Stimulated activated CD4-positive, alpha-beta T cell treated with anti-CD3 and anti-CD28 coated beads, Interleukin-2, amount 100 ng/mL, for 48 hours (primary cell): Measurements from ENCODE around the gene LPAR4.
"Not testable (repeated sequence)": the region's sequence is repeated elsewhere in the genome, so short reads cannot be mapped to it uniquely, and the experiment has no call there.

Experiments used
- DNase-seq, 2 donors: peaks; one replicate each; pipeline ENCODE4 v3.0.0-alpha.2; 2020

LPAR4 gene, protein sequence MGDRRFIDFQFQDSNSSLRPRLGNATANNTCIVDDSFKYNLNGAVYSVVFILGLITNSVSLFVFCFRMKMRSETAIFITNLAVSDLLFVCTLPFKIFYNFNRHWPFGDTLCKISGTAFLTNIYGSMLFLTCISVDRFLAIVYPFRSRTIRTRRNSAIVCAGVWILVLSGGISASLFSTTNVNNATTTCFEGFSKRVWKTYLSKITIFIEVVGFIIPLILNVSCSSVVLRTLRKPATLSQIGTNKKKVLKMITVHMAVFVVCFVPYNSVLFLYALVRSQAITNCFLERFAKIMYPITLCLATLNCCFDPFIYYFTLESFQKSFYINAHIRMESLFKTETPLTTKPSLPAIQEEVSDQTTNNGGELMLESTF

DNA sequence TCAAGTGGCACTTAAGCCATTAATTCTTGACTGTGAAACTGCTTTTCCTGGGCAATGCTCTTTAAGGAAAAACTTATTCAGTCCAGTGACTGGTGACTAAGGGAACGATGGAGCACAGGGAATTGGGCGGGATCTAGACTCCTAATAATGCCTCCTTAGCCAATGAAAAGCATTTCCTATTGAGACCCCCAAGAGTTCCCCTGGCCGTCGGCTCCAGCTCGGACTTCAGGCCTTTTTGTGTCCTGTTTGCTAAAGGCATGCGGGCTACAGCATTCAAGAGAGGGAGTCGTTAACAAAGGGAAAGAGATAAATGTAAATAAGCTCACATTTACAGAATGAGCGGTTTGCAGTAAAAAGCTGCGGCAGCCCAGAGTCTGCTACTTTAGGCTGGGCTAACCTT, at the start of gene LPAR4:
Gene LPAR4 (plus strand): TSS at position 232 of the 400 bp plus-strand sequence. CDS start 7,150 bp downstream, outside the sequence.
- no peak for DNase-seq

DNA sequence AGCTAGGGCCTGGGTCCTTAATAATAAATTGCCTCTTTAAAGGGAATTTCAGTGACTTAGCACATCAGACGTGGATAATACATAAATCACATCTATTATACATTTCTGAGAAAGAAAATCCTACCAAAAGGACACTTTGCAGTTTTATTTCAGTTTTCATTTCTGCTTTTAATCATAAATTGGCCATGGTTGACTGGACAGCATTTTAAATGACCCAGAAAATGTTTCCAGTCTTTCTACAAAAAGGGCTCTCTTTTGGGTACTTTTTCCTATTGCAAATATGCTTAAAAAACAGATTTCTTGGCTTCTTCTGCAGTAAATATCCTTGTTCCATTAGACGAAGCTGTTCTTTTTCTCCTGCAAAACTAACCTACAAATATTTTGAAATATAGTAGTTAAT, 41.4 kb upstream of the LPAR4 start:
- no peak for DNase-seq

DNA sequence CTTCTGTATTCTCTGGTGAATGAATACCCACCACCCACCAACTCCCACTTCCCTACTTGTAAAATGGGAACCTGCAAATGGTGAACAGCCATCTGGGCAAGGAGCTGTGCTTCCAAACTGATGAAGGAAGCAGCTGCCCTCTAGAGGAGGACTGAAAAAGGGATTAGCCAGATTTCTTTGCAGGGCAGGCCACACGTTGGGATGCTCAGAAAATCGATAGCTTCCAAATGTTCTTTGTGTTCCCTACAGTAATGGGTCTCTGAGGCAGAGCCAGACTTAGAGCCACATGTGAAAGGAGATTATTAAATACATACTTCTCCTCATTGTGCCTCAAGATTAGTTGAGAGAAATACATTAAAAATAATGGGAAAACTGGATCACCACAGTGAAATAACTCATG, 39.3 kb upstream of the LPAR4 start:
- no peak for DNase-seq

DNA sequence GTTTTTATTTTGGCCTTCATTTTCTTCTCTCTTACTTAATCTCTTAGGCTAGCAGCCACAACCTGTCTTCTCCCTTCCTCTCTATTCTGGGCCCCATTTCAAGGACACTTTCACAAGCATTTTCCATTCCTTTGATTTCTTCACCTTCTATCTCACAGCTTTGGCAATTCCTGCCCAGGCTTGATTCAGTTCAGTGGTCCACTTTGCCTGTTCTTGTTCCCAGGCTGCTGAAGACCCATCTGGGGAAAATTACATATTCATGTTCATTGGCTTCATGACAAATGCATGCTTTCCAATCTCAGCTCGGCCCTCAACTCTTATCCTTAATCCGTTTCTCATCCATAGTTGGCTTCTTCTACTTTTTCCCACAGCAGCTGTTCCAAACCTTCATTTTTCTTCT, 38.7 kb upstream of the LPAR4 start:
- DNase-seq, result no peak

DNA sequence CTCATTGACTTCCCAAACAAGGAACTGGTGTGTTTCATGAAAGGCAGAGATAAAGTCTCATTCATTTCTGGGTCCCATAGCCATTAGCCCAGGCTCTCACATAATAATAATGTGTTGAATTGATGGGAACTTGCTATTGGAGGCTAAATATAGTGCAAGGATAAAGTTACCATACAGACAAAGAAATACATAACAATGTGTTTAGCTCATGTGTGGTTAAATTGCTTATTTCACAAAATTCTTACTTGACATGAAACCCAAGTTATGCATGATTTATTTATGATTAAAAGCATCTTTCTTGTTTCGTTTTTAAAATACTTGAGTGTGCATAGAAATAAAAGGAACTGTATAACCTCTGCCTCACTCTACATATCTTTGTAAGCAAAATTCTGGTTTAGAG, 37.3 kb upstream of the LPAR4 start:
- no peak for DNase-seq

DNA sequence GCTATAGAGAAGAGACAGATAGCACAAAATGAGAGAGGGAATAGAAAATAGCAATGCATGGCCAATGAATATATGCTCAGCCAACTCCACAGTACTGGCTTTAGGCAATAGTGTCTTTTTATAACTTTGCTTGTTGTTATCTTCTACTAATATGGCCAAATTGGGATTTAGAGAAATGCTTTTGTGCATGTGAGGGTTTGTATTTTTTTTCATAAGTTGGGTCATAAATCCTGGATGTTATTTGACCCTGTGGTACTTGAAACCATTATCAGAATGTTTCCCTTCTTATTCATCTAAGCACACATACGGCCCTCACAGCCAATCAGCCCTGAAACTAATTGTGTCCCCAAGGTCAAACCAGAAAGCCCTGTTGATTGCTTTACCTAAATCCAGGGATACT, 35.2 kb upstream of the LPAR4 start:
- DNase-seq, result no peak

DNA sequence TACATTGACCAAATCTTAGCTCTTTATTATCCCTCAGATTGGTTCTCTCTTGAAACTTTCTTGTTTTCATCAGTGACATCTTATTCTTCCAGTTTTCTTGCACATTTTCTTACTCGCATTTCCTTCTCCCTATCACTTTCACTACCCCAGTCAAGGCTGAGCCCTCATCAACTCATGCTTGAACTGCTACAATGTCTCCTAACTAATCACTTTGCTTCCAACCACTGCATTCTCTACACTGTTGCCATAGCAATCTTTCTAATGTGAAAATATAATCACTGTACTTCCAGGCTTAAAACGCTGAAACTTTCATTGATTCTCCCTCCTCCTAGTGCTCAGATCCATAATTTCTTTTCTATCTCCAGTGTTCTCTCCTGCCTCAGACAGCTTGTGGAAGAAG, 22.2 kb upstream of the LPAR4 start:
- no peak for DNase-seq

DNA sequence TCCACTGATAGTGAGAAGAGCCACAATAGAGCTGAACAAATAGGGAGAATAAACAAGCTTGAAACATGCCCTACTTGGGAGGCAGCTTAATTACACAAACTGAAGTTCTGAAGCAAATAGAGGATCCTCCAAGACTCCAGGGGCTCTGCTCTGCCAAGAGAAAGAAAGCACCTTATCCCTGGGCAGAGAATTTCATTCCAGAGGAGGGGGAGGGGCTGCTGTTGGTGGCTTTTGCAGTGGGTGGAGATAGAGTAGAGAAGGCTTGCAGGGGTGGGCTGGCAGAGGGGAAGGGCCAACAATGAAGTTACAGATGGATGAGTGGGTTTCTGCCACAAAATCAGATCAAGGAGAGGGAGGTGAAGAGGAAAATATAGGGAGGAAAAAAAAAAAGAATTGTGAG, 1.0 kb upstream of the LPAR4 start:
- no peak for DNase-seq

DNA sequence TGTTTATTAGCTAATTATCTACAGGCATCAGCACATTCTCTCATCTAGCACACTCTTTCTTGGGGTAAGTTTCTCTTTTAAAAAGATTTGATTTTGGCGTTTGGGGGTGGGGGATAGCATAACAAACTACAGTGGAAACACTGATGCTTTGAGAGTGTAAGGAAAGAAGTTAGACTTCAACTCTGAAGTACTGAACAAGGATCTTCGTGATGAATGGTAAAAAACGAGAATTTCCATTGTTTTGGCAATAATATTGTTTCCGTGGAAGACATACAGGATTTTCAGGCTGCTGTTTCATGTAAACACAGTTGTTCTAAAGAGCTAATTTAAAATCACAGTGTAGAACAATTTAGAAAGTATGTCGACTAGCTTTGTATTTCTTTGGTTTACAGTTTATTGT, 451 bp downstream of the LPAR4 start:
- no peak for DNase-seq

DNA sequence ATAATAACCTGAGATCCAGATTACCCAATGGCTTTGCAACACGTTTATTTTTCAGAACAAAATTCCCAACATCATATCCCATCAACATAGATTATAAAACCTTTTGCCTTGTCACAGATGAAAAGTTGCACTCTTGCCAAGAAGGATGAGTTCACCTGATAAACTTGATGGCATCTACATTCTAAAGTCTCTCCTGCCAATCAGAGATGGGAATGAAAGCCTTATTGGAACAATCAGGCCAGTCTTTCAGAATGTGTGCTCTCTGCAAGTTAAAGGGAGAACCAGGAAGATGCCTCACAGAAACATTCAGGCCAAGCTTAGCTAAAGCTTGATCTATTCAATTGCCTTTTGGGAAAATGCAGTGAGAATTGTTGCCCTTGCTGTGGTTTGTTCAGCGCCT, 1.3 kb downstream of the LPAR4 start:
- DNase-seq, result no peak

DNA sequence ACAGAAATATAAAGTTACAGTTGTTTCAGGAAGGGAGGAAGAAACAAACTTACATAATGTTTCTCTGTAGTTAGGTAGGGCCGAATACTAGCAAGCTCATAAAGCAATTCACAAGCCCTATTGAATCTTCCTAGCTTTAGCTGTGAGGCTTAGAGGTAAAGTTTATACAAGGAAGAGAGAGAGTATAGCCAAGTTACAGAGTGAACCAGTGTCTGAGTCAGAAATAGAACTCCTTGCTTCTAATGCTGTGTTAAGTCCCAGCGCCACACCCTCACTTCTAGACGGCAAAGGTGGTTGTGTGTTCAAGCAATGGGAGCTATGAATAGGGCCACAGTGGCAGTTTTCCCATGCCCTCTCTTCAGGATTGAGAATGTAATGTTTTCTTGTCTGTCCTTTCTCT, 6.1 kb downstream of the LPAR4 start:
- no peak for DNase-seq

DNA sequence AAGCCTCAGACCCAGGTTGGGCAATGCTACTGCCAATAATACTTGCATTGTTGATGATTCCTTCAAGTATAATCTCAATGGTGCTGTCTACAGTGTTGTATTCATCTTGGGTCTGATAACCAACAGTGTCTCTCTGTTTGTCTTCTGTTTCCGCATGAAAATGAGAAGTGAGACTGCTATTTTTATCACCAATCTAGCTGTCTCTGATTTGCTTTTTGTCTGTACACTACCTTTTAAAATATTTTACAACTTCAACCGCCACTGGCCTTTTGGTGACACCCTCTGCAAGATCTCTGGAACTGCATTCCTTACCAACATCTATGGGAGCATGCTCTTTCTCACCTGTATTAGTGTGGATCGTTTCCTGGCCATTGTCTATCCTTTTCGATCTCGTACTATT, 7.4 kb downstream of the LPAR4 start:
- no peak for DNase-seq

DNA sequence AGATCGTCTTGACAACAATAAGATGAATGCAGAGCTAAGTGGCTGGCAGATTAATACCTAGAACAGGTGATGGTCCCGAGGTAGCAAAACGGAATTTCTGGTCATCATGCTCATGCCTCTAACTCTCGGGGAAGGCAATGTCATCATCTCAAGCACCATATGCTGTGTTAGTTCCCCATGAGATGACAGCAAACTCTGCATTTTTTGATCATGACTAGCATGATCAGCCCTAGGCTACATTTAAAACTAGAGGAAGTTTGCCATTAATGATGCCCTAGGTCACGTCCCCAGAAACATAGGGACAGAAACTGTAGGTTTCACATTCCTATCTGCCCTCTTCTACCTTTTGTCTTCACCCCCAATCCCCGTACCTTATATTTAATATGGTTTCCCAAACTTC, 11.6 kb downstream of the LPAR4 start:
- no peak for DNase-seq

DNA sequence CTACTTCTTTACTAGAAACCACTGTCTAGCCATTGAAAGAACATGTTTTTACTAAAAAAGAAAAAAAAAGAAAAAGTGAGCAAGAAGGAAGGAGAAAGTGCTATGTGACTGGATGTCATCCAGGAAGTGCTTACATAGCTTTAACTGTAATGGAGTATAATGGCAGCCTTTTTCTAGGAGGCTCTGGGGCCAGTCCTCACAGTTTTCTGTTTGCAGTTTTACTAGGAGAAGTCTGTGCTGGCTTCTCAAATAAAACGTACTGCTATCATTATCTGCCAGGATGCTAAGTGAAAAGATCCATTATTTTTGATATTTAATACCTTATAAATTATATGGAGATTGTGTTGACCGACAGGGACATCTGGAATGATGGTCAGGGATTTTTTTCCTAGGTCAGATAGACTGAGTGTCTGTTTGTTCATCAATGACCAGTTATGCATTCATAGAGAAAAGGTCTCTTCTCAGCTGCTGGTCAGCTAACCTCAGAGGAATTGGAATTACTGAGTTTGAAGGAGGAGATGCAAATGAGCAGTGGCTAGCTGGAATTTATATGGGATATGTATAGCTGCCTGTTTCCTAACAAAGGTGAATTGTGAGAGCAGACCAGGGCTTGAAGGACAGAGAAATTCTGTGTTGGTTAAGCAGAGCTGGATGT, 21.7 kb downstream of the LPAR4 start:
- DNase-seq, result no peak

DNA sequence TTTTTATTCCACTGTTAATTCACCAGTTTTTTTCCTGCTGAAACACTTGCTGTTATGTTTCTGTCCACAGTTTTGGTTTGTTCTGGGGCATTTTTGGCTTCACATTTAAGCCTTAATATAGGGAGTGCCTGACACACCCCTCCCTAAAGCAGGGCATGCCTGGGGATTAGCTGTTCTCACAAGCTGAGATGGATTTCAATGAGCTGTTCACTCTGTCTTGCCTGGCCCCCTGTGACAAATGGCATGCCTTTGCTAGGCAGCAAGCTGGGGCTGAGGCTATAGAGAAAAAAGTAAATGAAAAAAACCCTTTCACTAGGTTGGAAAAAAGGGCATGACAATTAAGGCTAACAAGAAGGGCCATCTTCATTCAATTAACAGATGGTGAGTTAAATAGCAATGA, 22.4 kb downstream of the LPAR4 start:
- no peak for DNase-seq

DNA sequence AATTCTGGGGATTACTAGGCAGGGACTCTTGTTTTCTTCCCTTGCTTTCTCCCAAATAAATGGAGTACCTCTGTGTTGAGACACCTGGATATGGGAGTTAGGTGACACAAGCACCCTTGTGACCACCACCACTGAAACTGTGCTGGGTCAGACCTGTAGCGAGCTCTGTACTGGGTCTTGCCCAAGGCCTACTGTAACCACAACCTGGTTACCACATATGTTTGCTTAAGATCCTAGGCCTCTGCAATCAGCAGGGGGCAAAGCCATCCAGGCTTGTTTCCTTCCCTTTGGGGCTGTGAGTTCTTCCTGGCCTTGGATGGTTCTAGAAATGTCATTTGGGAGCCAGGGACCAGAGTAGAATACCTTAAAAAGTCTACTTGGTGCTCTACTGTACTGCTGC, 49.4 kb downstream of the LPAR4 start:
- no peak for DNase-seq

DNA sequence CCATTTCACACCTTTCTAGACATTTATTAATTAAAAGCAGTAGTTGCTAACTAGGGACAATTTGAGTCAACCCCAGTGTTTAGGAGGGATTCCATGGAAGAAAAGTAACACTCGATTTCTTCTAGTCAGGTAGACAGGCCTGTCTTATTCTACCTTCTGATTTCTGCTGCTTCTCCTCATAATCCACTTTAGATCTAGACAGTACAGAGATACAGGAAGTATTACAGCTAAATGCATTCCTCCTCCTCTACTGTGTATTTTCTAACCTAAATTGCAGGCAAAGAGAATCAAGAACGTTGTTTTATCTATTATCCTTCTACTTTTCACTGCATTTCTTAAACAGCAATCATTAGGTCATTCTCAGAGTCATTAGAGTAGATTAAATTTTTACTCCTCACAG, 52.6 kb downstream of the LPAR4 start:
- DNase-seq, result no peak

DNA sequence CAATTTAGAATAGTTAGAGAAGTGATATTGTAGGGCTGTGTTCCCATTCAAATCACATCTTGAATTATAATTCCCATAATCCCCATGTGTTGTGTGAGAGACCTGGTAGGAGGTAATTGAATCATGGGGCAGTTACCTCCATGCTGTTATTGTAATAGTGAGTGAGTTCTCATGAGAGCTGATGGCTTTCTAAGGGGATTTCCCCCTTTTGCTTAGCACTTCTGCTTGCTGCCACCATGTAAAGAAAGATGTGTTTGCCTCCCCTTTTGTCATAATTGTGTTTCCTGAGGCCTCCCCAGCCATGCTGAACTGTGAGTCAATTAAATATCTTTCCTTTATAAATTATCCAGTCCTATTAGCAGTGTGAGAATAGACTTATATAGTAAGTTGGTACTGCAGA, 53.2 kb downstream of the LPAR4 start:
- DNase-seq, result no peak

DNA sequence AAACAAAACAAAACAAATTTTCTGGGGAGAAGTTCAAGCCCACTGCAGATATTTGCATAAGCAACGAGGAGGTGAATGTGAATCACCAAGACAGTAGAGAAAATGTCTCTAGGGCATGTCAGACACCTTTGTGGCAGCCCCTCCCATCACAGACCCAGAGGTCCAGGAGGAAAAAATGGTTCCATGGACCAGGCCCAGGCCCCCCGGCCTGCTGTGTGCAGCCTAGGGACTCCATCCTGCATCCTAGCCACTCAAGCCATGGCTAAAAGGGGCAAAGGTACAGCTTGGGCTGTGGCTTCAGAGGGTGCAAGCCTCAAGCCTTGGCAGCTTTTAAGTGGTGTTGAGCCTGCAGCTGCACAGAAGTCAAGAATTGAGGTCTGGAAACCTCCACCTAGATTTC, 54.0 kb downstream of the LPAR4 start:
- no peak for DNase-seq

DNA sequence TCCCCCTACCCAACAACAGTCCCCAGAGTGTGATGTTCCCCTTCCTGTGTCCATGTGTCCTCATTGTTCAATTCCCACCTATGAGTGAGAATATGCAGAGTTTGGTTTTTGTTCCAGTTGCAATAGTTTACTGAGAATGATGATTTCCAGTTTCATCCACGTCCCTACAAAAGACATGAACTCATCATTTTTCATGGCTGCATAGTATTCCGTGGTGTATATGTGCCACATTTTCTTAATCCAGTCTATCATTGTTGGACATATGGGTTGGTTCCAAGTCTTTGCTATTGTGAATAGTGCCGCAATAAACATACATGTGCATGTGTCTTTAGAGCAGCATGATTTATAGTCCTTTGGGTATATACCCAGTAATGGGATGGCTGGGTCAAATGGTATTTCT, 55.0 kb downstream of the LPAR4 start:
- not testable (repeated sequence) for DNase-seq
